HG02798 (cell line): ENCODE data around the gene PRPF40B.

ENCODE experiments used
- ATAC-seq: cut with Tn5 transposase; IDR thresholded peaks from one replicate; pipeline ENCODE4 v1.9.1; 2021; ENCODE audit warnings: mild to moderate bottlenecking; ENCODE audit not compliant: unreplicated experiment, poor library complexity

The PRPF40B gene

GRCh38 chr12:49635036-49635435 is 11.7 kb downstream of the PRPF40B start:
- ATAC-seq, result no peak

- ATAC-seq, result no peak
Observed at GRCh38 chr12:49635656-49636055, 12.3 kb downstream of the PRPF40B start.

GRCh38 chr12:49636574-49636973 is 13.2 kb downstream of the PRPF40B start:
- no peak for ATAC-seq

GRCh38 chr12:49636979-49637755 is 13.8 kb downstream of the PRPF40B start:
- ATAC-seq, result peak; percentile 53

- no peak for ATAC-seq
Observed at GRCh38 chr12:49641748-49642369, 18.5 kb downstream of the PRPF40B start.

GRCh38 chr12:49642370-49642802 is 19.0 kb downstream of the PRPF40B start:
- ATAC-seq, result no peak

- ATAC-seq, result no peak
Observed at GRCh38 chr12:49643135-49643534, 19.8 kb downstream of the PRPF40B start.

GRCh38 chr12:49643961-49644619 is 20.7 kb downstream of the PRPF40B start:
- ATAC-seq, result no peak

GRCh38 chr12:49644620-49644994 is 21.2 kb downstream of the PRPF40B start:
- no peak for ATAC-seq

GRCh38 chr12:49645146-49646039 is 22.0 kb downstream of the PRPF40B start:
- ATAC-seq, result no peak

- no peak for ATAC-seq
Observed at GRCh38 chr12:49646331-49646830, 23.0 kb downstream of the PRPF40B start.

GRCh38 chr12:49646871-49647654 is 23.7 kb downstream of the PRPF40B start:
- no peak for ATAC-seq

GRCh38 chr12:49647827-49648711 is 24.7 kb downstream of the PRPF40B start:
- ATAC-seq, result no peak

- no peak for ATAC-seq
Observed at GRCh38 chr12:49648712-49649003, 25.3 kb downstream of the PRPF40B start.

- no peak for ATAC-seq
Observed at GRCh38 chr12:49649445-49649844, 26.1 kb downstream of the PRPF40B start.

- no peak for ATAC-seq
Observed at GRCh38 chr12:49649892-49650291, 26.5 kb downstream of the PRPF40B start.

GRCh38 chr12:49651855-49652254 is 28.5 kb downstream of the PRPF40B start:
- ATAC-seq, result no peak

GRCh38 chr12:49652921-49653520 is 29.7 kb downstream of the PRPF40B start:
- no peak for ATAC-seq
